SK-N-SH (cell line): ENCODE results near the gene NBEAL2. TPM values are rescaled to one million over a fixed set of nuclear protein-coding genes. Genes with fewer than 3 reads are reported as not detected.

Source experiments
- CTCF ChIA-PET: fragments of 300-600, 350-600 bp; formaldehyde crosslinking; extraction: SDS; loops from one replicate; lab custom pipeline; 2021; lab: Yijun Ruan, JAX
- POLR2A ChIA-PET: fragments of 350-600 bp; sonication (Branson Sonifier 250); formaldehyde crosslinking; extraction: SDS; loops from one replicate; lab custom pipeline; 2020; ENCODE audit warnings: antibody characterized with exemption, inconsistent platforms; lab: Yijun Ruan, JAX
- DNase-seq: peaks from one replicate; pipeline ENCODE4 v3.0.0; 2012
- H2AFZ ChIP-seq: fragments of 200-600 bp; sonication (generic); 2 replicates; pipeline ENCODE4 v1.8.1; 2016; ENCODE audit warnings: antibody characterized with exemption, mild to moderate bottlenecking, low read depth
- H3F3A ChIP-seq: fragments of 200-600 bp; sonication (generic); replicated peaks from 2 replicates; pipeline ENCODE3; 2016; ENCODE audit warnings: antibody characterized with exemption, mild to moderate bottlenecking; ENCODE audit not compliant: insufficient read depth
- H3K27ac ChIP-seq, 2 experiments: fragments of 200-500 bp in 1 of 2; fragments of 200-600 bp in 1 of 2; sonication (Bioruptor generic) in 1 of 2; sonication (generic), shearing (Covaris generic) in 1 of 2; 2 replicates each; pipeline versions ENCODE4 v1.5.1 to v1.6.1; 2014 to 2016; ENCODE audit warnings: low read depth in 2 of 2, inconsistent platforms in 1 of 2, low read length in 1 of 2, mild to moderate bottlenecking in 1 of 2, mixed read lengths in 1 of 2
- H3K27me3 ChIP-seq: fragments of 200-600 bp; sonication (generic), shearing (Covaris generic); 2 replicates; pipeline ENCODE4 v1.6.1; 2016; ENCODE audit warnings: mixed run types; ENCODE audit not compliant: insufficient read depth
- H3K36me3 ChIP-seq, 2 experiments: fragments of 200-500 bp in 1 of 2; fragments of 200-600 bp in 1 of 2; sonication (Bioruptor generic) in 1 of 2; sonication (generic) in 1 of 2; replicated peaks in 1 of 2; 2 replicates each; pipeline versions ENCODE3 to v1.5.1; 2014 to 2016; ENCODE audit warnings: low read length in 1 of 2, mild to moderate bottlenecking in 1 of 2; ENCODE audit not compliant: insufficient read depth in 2 of 2, control insufficient read depth in 1 of 2
- H3K4me1 ChIP-seq, 2 experiments: fragments of 200-500 bp in 1 of 2; fragments of 200-600 bp in 1 of 2; sonication (Bioruptor generic) in 1 of 2; sonication (generic), shearing (Covaris generic) in 1 of 2; 2 replicates each; pipeline versions ENCODE4 v1.5.1 to v1.6.1; 2014 to 2016; ENCODE audit warnings: low read depth in 1 of 2, low read length in 1 of 2, mixed run types in 1 of 2; ENCODE audit not compliant: insufficient read depth in 2 of 2, control insufficient read depth in 1 of 2
- H3K4me2 ChIP-seq: fragments of 200-600 bp; sonication (generic), shearing (Covaris generic); 2 replicates; pipeline ENCODE4 v1.6.1; 2017; ENCODE audit warnings: mixed run types
- H3K4me3 ChIP-seq, 2 experiments: fragments of 200-500 bp in 1 of 2; fragments of 200-600 bp in 1 of 2; sonication (Bioruptor generic) in 1 of 2; sonication (generic), shearing (Covaris generic) in 1 of 2; 2 replicates each; pipeline versions ENCODE4 v1.5.1 to v1.8.1; 2014 to 2016; ENCODE audit warnings: low read depth in 2 of 2, inconsistent platforms in 1 of 2, low read length in 1 of 2, mild to moderate bottlenecking in 1 of 2, mixed read lengths in 1 of 2, moderate library complexity in 1 of 2
- H3K79me2 ChIP-seq: fragments of 200-600 bp; sonication (generic); 2 replicates; pipeline ENCODE4 v1.8.1; 2017; ENCODE audit warnings: mild to moderate bottlenecking; ENCODE audit not compliant: insufficient read depth
- H3K9ac ChIP-seq: fragments of 200-600 bp; sonication (generic); 2 replicates; pipeline ENCODE4 v1.6.1; 2017; ENCODE audit warnings: mixed run types
- H3K9me2 ChIP-seq: fragments of 200-600 bp; sonication (generic); 2 replicates; pipeline ENCODE4 v1.6.1; 2017; ENCODE audit warnings: mixed run types
- H3K9me3 ChIP-seq: fragments of 200-600 bp; sonication (generic); 2 replicates; pipeline ENCODE4 v1.6.1; 2017; ENCODE audit warnings: mixed run types, mild to moderate bottlenecking, moderate library complexity
- H4K20me1 ChIP-seq: fragments of 200-600 bp; sonication (generic); 2 replicates; pipeline ENCODE4 v1.6.1; 2017; ENCODE audit warnings: mild to moderate bottlenecking, mixed run types; ENCODE audit not compliant: insufficient read depth
- ELF1 ChIP-seq: IDR thresholded peaks from 2 replicates; pipeline ENCODE4 v1.4.0; 2012
- EP300 ChIP-seq, 2 experiments: IDR thresholded peaks; 2 replicates each; pipeline versions ENCODE4 v1.4.0 to v1.6.1; 2012; ENCODE audit warnings: borderline replicate concordance in 1 of 2, low read depth in 1 of 2, low read length in 1 of 2
- EZH2phosphoT487 ChIP-seq: fragments of 200-600 bp; sonication (generic); IDR thresholded peaks from 2 replicates; pipeline ENCODE4 v1.6.1; 2017; ENCODE audit warnings: low read depth, mixed run types, mild to moderate bottlenecking, antibody characterized with exemption, moderate library complexity, borderline replicate concordance
- FOSL2 ChIP-seq: IDR thresholded peaks from 2 replicates; pipeline ENCODE4 v1.4.0; 2012; ENCODE audit warnings: low read depth, mild to moderate bottlenecking, moderate library complexity, borderline replicate concordance
- FOXM1 ChIP-seq: IDR thresholded peaks from 2 replicates; pipeline ENCODE4 v1.4.0; 2012; ENCODE audit warnings: low read depth, mild to moderate bottlenecking
- GABPA ChIP-seq: IDR thresholded peaks from 2 replicates; pipeline ENCODE4 v1.4.0; 2012; ENCODE audit warnings: low read depth, mild to moderate bottlenecking
- JUND ChIP-seq: IDR thresholded peaks from 2 replicates; pipeline ENCODE4 v1.4.0; 2012
- MEF2A ChIP-seq: IDR thresholded peaks from 2 replicates; pipeline ENCODE4 v1.4.0; 2012; ENCODE audit warnings: low read depth, borderline replicate concordance
- NRF1 ChIP-seq: IDR thresholded peaks from 2 replicates; pipeline ENCODE4 v1.6.1; 2012; ENCODE audit warnings: low read depth, mild to moderate bottlenecking, low read length
- POLR2AphosphoS5 ChIP-seq: IDR thresholded peaks from 2 replicates; pipeline ENCODE4 v1.6.1; 2012; ENCODE audit warnings: low read depth, low read length
- RCOR1 ChIP-seq: fragments of 150-350 bp; IDR thresholded peaks from 2 replicates; pipeline ENCODE4 v1.6.1; 2017; ENCODE audit warnings: antibody characterized with exemption, low read length
- RXRA ChIP-seq: IDR thresholded peaks from 2 replicates; pipeline ENCODE4 v1.4.0; 2012; ENCODE audit warnings: low read depth, mild to moderate bottlenecking, borderline replicate concordance
- SMC3 ChIP-seq: IDR thresholded peaks from 2 replicates; pipeline ENCODE4 v1.6.1; 2012; ENCODE audit warnings: low read depth, low read length, improper control_type of control experiment
- TEAD4 ChIP-seq: IDR thresholded peaks from 2 replicates; pipeline ENCODE4 v1.4.0; 2012; ENCODE audit warnings: mild to moderate bottlenecking, borderline replicate concordance; ENCODE audit not compliant: insufficient read depth
- WGBS: methylation state at CpG from one replicate; pipeline ENCODE4 v1.1.6; 2017; ENCODE audit warnings: low lambda C conversion rate; 5-methylcytosine and 5-hydroxymethylcytosine counted together
- polyA plus RNA-seq, 3 experiments: library from polyadenylated mRNA; depleted of rRNA; stranded (reverse); fragments of >200 nt; gene quantifications; 2 replicates each; pipeline ENCODE4 v1.2.3, GENCODE V29; 2012
- TF ChIP-seq, protein P1 (sequence below): IDR thresholded peaks from 2 replicates; pipeline ENCODE4; 2012
- TF ChIP-seq, protein P2 (sequence below): IDR thresholded peaks from 2 replicates; pipeline ENCODE4 v1.4.0; 2012; ENCODE audit warnings: low read depth
- TF ChIP-seq, protein P3 (sequence below): fragments of 150-350 bp; IDR thresholded peaks from 2 replicates; pipeline ENCODE4 v1.6.1; 2016; ENCODE audit warnings: mild to moderate bottlenecking, low read depth, low read length
- TF ChIP-seq, protein P4 (sequence below): IDR thresholded peaks from 2 replicates; pipeline ENCODE4 v1.4.0; 2012; ENCODE audit warnings: low read depth, borderline replicate concordance
- TF ChIP-seq, protein P5 (sequence below): fragments of 150-350 bp; IDR thresholded peaks from 2 replicates; pipeline ENCODE4 v1.6.1; 2017; ENCODE audit warnings: antibody characterized with exemption, low read length, low read depth, borderline replicate concordance

Gene NBEAL2
- polyA plus RNA-seq, 1 of the 3 experiments (the other 2 are of a cell fraction), result 20.3 TPM

DNA sequence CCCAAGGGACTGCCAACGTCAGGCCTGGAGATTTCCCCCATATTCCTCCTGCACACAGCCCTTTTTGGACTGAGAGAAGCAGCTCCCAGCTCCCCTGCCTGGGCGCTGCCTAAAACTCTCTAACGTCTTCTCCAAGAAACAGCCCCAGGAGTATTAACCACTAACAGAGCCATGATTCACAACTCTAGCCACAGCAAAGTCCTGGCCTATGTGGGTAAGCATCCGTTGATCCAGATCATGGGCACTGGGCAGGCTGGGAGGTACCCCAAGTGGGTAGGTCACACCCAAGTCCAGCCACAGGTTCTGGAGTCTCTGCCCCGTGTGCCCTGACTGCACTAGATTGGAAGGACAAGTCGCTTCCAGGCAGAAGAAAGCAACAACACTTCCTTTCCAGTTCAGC, 31.9 kb downstream of the NBEAL2 start:
- ChIA-PET CTCF (interaction anchor here (0.9 to 2.2 kb wide), 3 partner anchors 13 to 102 kb away, joined by 3 to 5 read pairs (median 3); no protein-coding TSS in a partner anchor), POLR2A (no interaction called here)
- H4K20me1 ChIP-seq, result no peaks in the 10 kb centered on the region
- peaks cover 2 to 15% of the 10 kb centered on the region in 2 experiments; a peak in 2 of 4 replicates for H3K4me1 ChIP-seq
- H3F3A ChIP-seq, result peaks cover 5% of the 10 kb centered on the region
- no peak overlapping the region for H3K27ac ChIP-seq
- no peak overlapping the region for H2AFZ ChIP-seq
- 100% methylated on average over 5 of the region's 6 CpGs for WGBS
- TF ChIP-seq TEAD4 (no peak), FOXM1 (no peak), MEF2A (no peak), ELF1 (no peak), RXRA (no peak), SMC3 (no peak), GABPA (no peak), EZH2phosphoT487 (no peak), EP300 (IDR thresholded peaks at IDR 0.05; ENCODE audit: borderline replicate concordance in 1 of 2, low read depth in 1 of 2, low read length in 1 of 2) (no peak), POLR2AphosphoS5 (no peak), FOSL2 (no peak), JUND (no peak), NRF1 (no peak), RCOR1 (no peak)
- TF ChIP-seq, protein P1, sequence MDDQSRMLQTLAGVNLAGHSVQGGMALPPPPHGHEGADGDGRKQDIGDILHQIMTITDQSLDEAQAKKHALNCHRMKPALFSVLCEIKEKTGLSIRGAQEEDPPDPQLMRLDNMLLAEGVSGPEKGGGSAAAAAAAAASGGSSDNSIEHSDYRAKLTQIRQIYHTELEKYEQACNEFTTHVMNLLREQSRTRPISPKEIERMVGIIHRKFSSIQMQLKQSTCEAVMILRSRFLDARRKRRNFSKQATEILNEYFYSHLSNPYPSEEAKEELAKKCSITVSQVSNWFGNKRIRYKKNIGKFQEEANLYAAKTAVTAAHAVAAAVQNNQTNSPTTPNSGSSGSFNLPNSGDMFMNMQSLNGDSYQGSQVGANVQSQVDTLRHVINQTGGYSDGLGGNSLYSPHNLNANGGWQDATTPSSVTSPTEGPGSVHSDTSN, result no peak
- TF ChIP-seq, protein P2, sequence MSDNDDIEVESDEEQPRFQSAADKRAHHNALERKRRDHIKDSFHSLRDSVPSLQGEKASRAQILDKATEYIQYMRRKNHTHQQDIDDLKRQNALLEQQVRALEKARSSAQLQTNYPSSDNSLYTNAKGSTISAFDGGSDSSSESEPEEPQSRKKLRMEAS, result no peak
- TF ChIP-seq, protein P3, sequence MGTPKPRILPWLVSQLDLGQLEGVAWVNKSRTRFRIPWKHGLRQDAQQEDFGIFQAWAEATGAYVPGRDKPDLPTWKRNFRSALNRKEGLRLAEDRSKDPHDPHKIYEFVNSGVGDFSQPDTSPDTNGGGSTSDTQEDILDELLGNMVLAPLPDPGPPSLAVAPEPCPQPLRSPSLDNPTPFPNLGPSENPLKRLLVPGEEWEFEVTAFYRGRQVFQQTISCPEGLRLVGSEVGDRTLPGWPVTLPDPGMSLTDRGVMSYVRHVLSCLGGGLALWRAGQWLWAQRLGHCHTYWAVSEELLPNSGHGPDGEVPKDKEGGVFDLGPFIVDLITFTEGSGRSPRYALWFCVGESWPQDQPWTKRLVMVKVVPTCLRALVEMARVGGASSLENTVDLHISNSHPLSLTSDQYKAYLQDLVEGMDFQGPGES, result no peak
- TF ChIP-seq, protein P4, sequence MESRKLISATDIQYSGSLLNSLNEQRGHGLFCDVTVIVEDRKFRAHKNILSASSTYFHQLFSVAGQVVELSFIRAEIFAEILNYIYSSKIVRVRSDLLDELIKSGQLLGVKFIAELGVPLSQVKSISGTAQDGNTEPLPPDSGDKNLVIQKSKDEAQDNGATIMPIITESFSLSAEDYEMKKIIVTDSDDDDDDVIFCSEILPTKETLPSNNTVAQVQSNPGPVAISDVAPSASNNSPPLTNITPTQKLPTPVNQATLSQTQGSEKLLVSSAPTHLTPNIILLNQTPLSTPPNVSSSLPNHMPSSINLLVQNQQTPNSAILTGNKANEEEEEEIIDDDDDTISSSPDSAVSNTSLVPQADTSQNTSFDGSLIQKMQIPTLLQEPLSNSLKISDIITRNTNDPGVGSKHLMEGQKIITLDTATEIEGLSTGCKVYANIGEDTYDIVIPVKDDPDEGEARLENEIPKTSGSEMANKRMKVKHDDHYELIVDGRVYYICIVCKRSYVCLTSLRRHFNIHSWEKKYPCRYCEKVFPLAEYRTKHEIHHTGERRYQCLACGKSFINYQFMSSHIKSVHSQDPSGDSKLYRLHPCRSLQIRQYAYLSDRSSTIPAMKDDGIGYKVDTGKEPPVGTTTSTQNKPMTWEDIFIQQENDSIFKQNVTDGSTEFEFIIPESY, result no peak
- TF ChIP-seq, protein P5, sequence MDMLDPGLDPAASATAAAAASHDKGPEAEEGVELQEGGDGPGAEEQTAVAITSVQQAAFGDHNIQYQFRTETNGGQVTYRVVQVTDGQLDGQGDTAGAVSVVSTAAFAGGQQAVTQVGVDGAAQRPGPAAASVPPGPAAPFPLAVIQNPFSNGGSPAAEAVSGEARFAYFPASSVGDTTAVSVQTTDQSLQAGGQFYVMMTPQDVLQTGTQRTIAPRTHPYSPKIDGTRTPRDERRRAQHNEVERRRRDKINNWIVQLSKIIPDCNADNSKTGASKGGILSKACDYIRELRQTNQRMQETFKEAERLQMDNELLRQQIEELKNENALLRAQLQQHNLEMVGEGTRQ, result no peak
- H3K36me3 ChIP-seq, result peaks cover 0 to 11% of the 10 kb centered on the region in 2 experiments
- H3K9me2 ChIP-seq, result no peaks in the 10 kb centered on the region
- H3K9me3 ChIP-seq, result no peaks in the 10 kb centered on the region
- no peak overlapping the region for H3K4me2 ChIP-seq
- no peak overlapping the region for H3K9ac ChIP-seq
- H3K27me3 ChIP-seq, result no peaks in the 10 kb centered on the region
- no peaks in the 10 kb centered on the region for H3K79me2 ChIP-seq
- no peak for DNase-seq
- no peak overlapping the region for H3K4me3 ChIP-seq
